Left ventricle myocardium superior (tissue), 1 donor: Measurements from ENCODE around the gene CNKSR2. TPM values are rescaled to one million over a fixed set of nuclear protein-coding genes. Genes with fewer than 3 reads are reported as not detected.
A peak's percentile ranks its signal among the peaks of the same experiment; 100 is the strongest.

Experiments used
- ATAC-seq: fragments of 200-7000 bp; cut with Tn5 transposase; one replicate; pipeline ENCODE4 v1.9.1; 2020; ENCODE audit warnings: mild to moderate bottlenecking, moderate library complexity
- DNase-seq: peaks from one replicate; pipeline ENCODE4 v3.0.0-alpha.2; 2020
- intact Hi-C: fragments of 100-400 bp; cut with micrococcal nuclease; formaldehyde crosslinking; loops from one replicate; pipeline ENCODE4 v1.11.0; 2022
- long read RNA-seq: library from polyadenylated mRNA; unstranded; transcript quantifications from one replicate; pipeline ENCODE4 v2.0.0, GENCODE V29; 2021
- total RNA-seq: library from RNA; stranded (reverse); fragmentation: NEBNext Ultra II Directional; extraction: Animal tissue kit (Norgen Biotek cat#: 25700); gene quantifications from one replicate; pipeline ENCODE4 v1.2.1, GENCODE V29; 2021
- donor health status: DM: no; HTN: yes; CAD: no; lungs with severe emphysema.

Gene CNKSR2
- total RNA-seq, result 0.55 TPM
- long read RNA-seq, partial matches to known transcripts, result 0 of 6 reads
- long read RNA-seq, other reads (novel, unspliced or antisense), result 6 of 6 reads

GRCh38 chrX:21374163-21374993, at the start of gene CNKSR2:
CNKSR2 (plus strand) TSS chrX:21374418; CDS start chrX:21374898, 480 bp downstream.
- DNase-seq, result peak; percentile 49
- peak; percentile 89 for ATAC-seq
- intact Hi-C loops, result no loop called here

GRCh38 chrX:21354725-21355124, 19.5 kb upstream of the CNKSR2 start:
- DNase-seq, result no peak
- no peak for ATAC-seq
- intact Hi-C loops, result no loop called here

GRCh38 chrX:21355831-21356230, 18.4 kb upstream of the CNKSR2 start:
- intact Hi-C loops, result no loop called here
- no peak for DNase-seq
- no peak for ATAC-seq

- intact Hi-C loops, result no loop called here
- no peak for DNase-seq
- no peak for ATAC-seq
Observed at GRCh38 chrX:21369613-21370012, 4.6 kb upstream of the CNKSR2 start.

GRCh38 chrX:21373001-21373400, 1.2 kb upstream of the CNKSR2 start:
- DNase-seq (no peak), ATAC-seq (no peak)
- intact Hi-C loops, result no loop called here

- intact Hi-C loops, result no loop called here
- ATAC-seq, result peak; percentile 31
- peak; percentile 73 for DNase-seq
Observed at GRCh38 chrX:21373637-21374162, 518 bp upstream of the CNKSR2 start.

- intact Hi-C loops, result no loop called here
- ATAC-seq (no peak), DNase-seq (peak; percentile 21)
Observed at GRCh38 chrX:21374994-21375707, 933 bp downstream of the CNKSR2 start.

- DNase-seq (no peak), ATAC-seq (no peak)
- intact Hi-C loops, result no loop called here
Observed at GRCh38 chrX:21375708-21376009, 1.4 kb downstream of the CNKSR2 start.

- intact Hi-C loops, result no loop called here
- DNase-seq (no peak), ATAC-seq (no peak)
Observed at GRCh38 chrX:21376636-21377035, 2.4 kb downstream of the CNKSR2 start.

- DNase-seq, result no peak
- ATAC-seq, result no peak
- intact Hi-C loops, result no loop called here
Observed at GRCh38 chrX:21379991-21380390, 5.8 kb downstream of the CNKSR2 start.

GRCh38 chrX:21382715-21383114, 8.5 kb downstream of the CNKSR2 start:
- intact Hi-C loops, result no loop called here
- DNase-seq (no peak), ATAC-seq (no peak)

GRCh38 chrX:21383546-21383945, 9.3 kb downstream of the CNKSR2 start:
- ATAC-seq (no peak), DNase-seq (no peak)
- intact Hi-C loops, result no loop called here

GRCh38 chrX:21384178-21384577, 10.0 kb downstream of the CNKSR2 start:
- intact Hi-C loops, result no loop called here
- ATAC-seq (no peak), DNase-seq (no peak)

GRCh38 chrX:21394792-21395191, 20.6 kb downstream of the CNKSR2 start:
- no peak for ATAC-seq
- DNase-seq, result no peak
- intact Hi-C loops, result no loop called here

GRCh38 chrX:21398426-21398825, 24.2 kb downstream of the CNKSR2 start:
- intact Hi-C loops, result no loop called here
- ATAC-seq (no peak), DNase-seq (no peak)

GRCh38 chrX:21400408-21401121, 26.3 kb downstream of the CNKSR2 start:
- DNase-seq (no peak), ATAC-seq (no peak)
- intact Hi-C loops, result no loop called here

GRCh38 chrX:21408307-21408706, 34.1 kb downstream of the CNKSR2 start:
- intact Hi-C loops, result no loop called here
- no peak for ATAC-seq
- no peak for DNase-seq

- intact Hi-C loops, result no loop called here
- DNase-seq (no peak), ATAC-seq (no peak)
Observed at GRCh38 chrX:21408788-21409187, 34.6 kb downstream of the CNKSR2 start.

- intact Hi-C loops, result no loop called here
- DNase-seq (no peak), ATAC-seq (no peak)
Observed at GRCh38 chrX:21412029-21412428, 37.8 kb downstream of the CNKSR2 start.

GRCh38 chrX:21412883-21413282, 38.7 kb downstream of the CNKSR2 start:
- intact Hi-C loops, result no loop called here
- ATAC-seq (no peak), DNase-seq (no peak)
